ENCODE results near the gene ACKR3.

ACKR3 gene

DNA sequence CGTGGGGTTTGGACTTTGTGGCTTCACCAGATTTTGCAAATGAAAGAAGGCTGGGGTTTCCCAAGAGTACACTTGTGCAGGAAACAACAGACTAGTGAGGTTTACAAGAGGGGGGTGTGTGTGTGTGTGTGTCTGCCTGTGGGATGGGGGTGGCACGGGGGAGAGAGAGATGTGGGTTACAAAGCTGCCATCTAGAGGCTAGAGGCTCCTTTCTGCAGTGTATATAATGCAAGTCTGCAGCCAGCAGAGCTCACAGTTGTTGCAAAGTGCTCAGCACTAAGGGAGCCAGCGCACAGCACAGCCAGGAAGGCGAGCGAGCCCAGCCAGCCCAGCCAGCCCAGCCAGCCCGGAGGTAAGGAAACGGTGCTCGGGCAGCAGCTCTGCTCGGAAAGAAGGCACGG is at the start of gene ACKR3:
TSS of gene ACKR3 (plus strand) at position 253 of the 401 bp plus-strand sequence. CDS start 10,641 bp downstream, outside the sequence.
- ATAC-seq = peak; percentile 93 to 96

DNA sequence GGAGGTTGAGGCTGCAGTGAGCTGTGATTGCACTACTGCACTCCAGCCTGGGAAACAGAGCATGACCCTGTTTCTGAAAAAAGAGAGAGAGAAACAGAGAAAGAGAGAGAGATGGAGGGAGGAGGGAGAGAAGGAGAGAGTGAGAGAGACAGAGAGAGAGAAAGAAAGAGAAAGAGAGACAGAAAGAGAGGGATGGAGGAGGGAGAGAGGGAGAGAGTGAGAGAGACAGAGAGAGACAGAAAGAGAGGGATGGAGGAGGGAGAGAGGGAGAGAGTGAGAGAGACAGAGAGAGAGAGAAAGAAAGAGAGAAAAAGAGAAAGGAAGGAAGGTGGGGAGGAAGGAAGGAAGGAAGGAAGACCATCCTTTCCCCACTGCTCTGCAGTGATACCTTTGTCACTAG is 48.1 kb upstream of the ACKR3 start:
- no peak for ATAC-seq

DNA sequence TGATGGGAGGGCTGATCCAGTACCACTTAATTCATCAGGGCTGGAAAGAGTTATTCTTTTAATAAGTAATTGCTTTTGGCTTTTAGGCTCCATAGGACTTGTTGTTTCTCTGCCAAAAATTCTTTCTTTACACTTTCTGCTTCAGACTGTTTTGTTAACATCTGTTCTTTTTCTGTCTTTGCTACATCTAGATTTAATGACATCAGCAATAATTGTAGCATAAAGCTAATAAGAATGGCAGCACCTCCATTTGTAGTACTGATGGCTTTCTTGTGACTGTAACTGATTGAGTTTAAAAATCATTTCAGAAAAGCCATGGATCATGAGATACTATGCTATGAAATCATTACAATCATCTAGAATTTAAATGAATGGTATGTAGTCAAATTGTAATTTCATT is 46.4 kb upstream of the ACKR3 start:
- ATAC-seq = no peak

DNA sequence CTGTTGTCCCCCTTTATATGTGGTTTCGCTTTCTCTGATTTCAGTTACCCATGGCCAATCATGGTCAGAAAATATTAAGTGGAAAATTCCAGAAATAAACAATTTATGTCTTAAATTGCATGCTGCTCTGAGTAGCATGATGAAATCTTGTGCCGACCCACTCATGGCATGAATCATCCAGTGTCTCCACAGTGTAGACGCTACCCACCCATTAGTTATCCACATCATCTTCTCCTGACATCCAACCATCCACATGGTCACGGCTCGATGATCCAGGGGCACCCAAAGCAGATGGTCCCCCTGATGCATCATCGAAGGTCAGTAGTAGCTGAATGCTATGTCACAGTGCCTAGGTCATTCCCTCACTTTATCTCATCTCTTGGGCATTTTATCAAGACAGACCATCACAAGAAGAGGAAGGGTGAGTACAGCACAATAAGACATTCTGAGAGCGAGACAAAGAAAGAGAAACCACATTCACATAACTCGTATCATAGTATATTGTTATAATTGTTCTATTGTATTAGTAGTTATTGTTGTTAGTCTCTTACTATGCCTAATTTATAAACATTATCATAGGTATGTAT is 44.1 kb upstream of the ACKR3 start:
- no peak for ATAC-seq

- ATAC-seq = no peak
These were observed 43.0 kb upstream of the ACKR3 start for GRCh38 chr2:236526455-236527158.

DNA sequence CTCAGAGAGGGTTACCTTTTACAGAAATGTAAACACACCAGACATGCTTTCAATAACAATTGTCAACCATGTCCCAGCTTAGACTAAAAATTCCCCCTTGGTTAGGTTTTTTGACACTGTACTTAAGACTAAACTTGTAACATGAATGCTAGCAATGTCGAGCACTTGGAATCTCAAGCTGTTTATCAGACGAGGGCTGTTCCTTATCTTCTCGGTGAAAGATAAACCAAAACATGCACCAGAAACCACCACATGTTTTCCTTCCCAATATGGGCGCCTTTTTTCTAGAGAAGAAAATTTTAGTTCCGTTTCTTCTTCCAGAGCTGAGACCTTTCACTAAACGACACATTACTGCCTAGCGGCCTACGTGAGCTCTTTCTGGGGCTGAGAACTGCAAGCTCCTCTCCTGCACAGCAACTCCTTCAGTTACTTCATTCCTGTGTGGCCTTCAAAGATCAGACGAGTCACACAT is 42.4 kb upstream of the ACKR3 start:
- no peak for ATAC-seq

GRCh38 chr2:236529606-236530005 is 40.0 kb upstream of the ACKR3 start:
- ATAC-seq = no peak

GRCh38 chr2:236530512-236530911 is 39.1 kb upstream of the ACKR3 start:
- no peak for ATAC-seq

DNA sequence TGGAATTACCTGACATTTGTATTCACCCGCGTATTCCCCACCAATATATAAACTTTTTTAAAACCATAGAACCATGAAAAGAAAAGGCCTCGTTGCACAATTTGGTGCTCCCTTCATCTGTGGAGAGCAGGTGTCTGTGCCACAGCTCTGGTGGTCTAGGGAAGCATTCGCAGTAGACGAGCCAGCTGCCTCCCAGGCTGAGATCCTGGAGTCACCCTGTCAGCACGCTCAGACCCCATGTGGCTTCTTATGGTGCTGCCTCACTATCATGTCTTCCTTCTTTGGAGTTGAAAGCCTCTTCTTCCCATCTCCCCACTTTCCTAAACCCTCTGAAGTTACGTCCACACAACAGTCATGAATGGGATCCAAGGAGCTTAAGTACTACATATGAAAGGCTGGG is 38.4 kb upstream of the ACKR3 start:
- no peak for ATAC-seq

GRCh38 chr2:236531996-236532395 is 37.6 kb upstream of the ACKR3 start:
- ATAC-seq = no peak

- no peak for ATAC-seq
These were observed 36.3 kb upstream of the ACKR3 start for GRCh38 chr2:236533343-236533742.

- no peak for ATAC-seq
These were observed 34.6 kb upstream of the ACKR3 start for GRCh38 chr2:236535024-236535423.

DNA sequence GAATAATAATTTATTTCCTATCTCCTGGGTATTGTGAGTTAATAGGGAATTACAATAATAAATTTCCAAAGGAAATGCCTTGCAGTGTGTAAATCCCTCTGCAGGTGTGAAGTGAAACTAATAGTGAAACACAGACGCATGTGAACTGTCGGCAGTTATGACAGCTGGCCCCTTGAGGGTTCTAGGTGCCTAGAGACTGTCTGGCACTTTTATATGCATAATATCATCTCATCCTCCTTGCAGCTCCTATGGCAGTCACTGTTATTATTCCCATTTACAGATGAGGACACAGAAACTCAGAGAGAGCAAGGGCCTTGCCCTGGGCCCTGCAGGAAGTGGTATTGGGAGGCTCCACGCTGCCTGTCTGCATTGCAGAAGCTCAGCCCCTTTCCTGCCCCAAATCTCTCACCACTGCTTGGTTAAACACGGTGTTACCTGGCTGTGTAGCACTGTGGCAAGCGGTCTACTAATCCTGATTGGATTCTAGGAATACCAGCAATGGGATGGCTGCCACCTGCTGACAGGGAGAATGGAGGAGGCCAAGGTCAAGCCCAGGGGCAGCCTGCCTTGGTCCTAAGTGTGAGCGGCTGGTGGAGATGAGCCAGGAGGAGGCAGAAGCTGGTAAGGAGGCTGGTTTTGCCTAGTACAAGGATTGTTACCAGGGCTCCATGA is 32.8 kb upstream of the ACKR3 start:
- ATAC-seq = peak; percentile 66 to 71

GRCh38 chr2:236538242-236538641 is 31.4 kb upstream of the ACKR3 start:
- peak; percentile 30 to 34 for ATAC-seq

DNA sequence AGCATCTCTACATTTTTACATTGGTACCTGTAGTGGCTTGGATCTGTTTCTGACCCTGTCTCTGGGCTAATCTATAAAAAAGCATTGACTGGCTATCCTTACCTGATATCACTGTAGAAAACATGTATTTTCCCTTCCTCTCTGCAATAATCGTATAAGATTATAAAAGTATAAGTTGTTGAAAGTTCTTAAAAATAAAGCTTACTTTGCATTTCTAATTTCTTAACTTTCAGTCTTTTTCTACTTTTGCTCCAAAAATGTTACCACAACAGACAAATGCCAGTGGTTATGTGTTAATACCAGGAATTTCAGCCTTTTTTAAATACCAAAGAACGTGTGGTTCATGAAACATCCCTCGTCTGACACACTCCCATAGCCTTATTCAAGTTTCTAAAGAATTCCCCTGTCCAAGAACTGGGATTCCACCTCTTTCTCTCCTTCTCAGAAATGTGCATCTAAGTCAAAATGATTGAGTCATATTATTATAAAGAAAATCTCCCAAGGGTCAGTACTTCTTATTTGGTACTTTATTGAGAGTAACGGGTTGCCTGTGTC is 28.5 kb upstream of the ACKR3 start:
- no peak for ATAC-seq

- no peak for ATAC-seq
These were observed 25.3 kb upstream of the ACKR3 start for GRCh38 chr2:236544362-236544761.

DNA sequence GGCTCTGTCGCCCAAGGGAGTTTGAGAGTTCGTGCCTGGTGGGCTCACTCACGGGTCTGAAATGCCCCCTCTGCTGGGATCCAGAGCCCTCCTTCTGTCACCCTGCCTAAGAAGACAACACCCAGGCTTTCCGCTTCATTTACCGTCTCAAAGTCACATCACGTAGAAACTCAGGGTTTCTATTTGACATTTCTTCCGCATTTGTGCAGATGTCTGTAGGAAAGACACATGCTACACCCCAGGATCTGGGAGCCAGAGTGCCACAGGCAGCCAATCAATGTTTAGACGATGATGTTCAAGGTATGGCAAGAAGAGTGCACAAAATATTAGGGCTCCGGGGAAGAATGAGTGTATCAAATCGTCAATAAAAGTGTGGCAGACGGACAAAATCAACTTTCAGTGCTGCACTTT is 24.4 kb upstream of the ACKR3 start:
- no peak for ATAC-seq

GRCh38 chr2:236545814-236546480 is 23.7 kb upstream of the ACKR3 start:
- ATAC-seq = peak; percentile 40 to 47

GRCh38 chr2:236546561-236547002 is 23.0 kb upstream of the ACKR3 start:
- peak; percentile 61 to 62 for ATAC-seq

- no peak for ATAC-seq
These were observed 21.9 kb upstream of the ACKR3 start for GRCh38 chr2:236547725-236548124.

DNA sequence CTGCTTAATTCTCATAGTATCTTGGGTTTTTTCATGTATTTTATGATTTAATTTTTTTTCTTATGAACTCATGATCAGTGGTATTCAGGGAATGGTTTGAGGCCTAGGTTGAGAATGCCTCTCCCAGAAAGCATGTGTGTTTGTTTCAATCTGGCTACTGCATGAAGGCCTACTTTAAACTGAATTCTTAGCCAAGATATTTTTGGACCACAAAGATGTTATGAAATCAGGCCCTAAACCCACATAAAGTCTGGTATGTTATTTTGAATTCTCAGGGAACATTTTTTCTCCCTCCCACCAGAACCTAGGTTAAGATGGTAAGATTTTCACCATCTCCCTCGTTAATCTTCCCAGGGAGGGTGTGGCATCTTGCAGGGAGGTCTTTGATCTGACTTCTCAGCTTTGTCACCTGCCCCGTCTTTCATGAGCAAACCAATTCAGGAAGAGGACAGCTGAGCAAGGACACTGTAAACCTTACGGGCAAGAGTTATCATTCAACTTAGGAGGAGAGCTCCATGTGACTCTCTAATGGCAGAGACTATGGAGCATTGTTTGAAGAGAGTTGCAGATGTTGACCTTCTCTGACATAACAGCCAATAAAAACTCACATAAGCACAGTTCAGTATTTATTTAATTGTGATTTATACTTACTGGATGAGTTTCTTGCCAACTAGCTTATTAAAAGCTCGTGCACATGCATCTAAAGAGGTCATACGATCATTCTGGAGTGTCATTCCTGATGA is 21.3 kb upstream of the ACKR3 start:
- no peak for ATAC-seq

- ATAC-seq = no peak
These were observed 20.5 kb upstream of the ACKR3 start for GRCh38 chr2:236549165-236549564.

Measured in activated CD4-positive, CD25-positive, alpha-beta regulatory T cell treated with anti-CD3 and anti-CD28 coated beads, Interleukin-2, amount 50 U/mL, for 24 hours (primary cell).